ENCODE results near the gene GATA5. TPM values are rescaled to one million over a fixed set of nuclear protein-coding genes. Genes with fewer than 3 reads are reported as not detected.

The GATA5 gene, protein sequence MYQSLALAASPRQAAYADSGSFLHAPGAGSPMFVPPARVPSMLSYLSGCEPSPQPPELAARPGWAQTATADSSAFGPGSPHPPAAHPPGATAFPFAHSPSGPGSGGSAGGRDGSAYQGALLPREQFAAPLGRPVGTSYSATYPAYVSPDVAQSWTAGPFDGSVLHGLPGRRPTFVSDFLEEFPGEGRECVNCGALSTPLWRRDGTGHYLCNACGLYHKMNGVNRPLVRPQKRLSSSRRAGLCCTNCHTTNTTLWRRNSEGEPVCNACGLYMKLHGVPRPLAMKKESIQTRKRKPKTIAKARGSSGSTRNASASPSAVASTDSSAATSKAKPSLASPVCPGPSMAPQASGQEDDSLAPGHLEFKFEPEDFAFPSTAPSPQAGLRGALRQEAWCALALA
- not detected in 2 replicates for total RNA-seq (2014; rRNA removed; shearing (Covaris generic); ENCODE audit: low replicate concordance)

- no peak for DNase-seq (ENCODE audit: low read depth)
- in situ Hi-C loops (cut with HindIII; ENCODE audit: low pct_unique_long_range_greater_than_20kb, low sequenced_read_pairs) = no loop called here
Measured at GRCh38 chr20:62475772-62476055, at the start of gene GATA5. Gene GATA5 (minus strand): TSS chr20:62475995. CDS start chr20:62475521, 474 bp downstream.

- in situ Hi-C loops (cut with HindIII; ENCODE audit: low pct_unique_long_range_greater_than_20kb, low sequenced_read_pairs) = no loop called here
- DNase-seq (ENCODE audit: low read depth) = no peak
Measured at GRCh38 chr20:62525014-62525413, 49.2 kb upstream of the GATA5 start.

- no peak for DNase-seq (ENCODE audit: low read depth)
- in situ Hi-C loops (cut with HindIII; ENCODE audit: low pct_unique_long_range_greater_than_20kb, low sequenced_read_pairs) = no loop called here
Measured at GRCh38 chr20:62524505-62524911, 48.7 kb upstream of the GATA5 start.

DNA sequence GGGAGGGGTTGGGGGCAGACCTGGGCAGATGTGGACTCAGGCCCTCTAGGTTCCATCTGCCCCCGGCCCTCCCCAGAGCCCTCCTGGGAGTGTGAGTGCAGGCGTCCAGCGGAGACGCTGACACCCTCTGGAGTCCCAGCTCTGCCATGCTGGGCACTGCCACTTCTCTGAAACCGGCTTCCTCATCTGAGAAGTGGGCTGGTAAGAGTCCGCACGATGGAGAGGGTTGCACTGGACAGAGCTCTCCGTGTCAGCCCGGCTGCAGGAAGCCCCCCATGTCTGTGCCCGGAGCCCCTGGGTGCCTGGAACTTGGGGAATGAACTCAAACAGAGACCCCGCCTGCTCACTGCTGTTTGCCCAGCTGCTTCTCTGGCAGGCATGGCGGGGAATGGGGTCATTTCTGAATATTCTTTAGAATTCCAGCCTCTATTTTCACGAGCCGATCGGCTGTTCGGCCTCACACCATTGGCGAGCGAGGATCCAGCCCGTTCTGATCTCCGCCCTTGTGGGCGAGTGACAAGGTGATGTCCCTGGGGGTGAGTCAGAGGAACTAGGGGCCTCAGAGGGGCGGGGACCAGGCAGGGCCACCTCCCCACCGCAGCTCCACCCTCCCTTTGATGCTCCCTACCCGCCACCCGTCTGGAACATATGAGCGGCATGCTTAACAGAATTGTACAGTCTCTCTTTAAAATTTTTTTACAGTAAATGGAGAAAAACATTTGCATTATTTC lies 47.8 kb upstream of the GATA5 start:
- in situ Hi-C loops (cut with HindIII; ENCODE audit: low pct_unique_long_range_greater_than_20kb, low sequenced_read_pairs) = no loop called here

DNA sequence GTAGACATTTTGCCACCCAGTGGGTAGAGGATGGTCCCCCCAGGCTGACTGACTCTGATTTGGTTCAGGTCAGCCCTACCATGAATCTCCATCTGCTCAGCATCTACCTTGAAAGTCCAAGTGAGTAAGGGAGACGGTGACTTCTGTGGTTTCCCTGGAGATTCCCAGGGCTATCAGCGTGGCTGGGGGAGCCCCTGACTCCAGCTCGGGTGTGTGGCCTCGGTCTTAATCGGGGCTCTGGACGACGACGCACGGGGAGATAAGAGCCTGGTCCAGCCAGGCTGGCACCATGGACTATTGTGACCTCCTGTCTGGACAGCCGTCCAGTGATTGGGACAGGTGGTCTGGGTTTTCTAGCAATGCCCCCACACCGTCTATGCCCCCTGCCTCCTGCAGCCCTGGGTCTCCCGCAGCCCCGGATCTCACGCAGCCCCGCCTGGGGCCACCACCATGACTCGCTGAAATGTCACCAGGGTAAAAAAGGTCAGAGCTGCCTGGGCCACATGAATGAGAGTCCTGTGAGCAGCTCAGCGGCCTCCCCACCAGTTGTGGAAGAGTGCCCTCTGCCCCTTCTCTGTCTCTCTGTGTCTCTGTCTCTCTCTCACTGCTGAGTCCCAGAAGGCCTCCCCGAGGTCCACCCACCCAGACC lies 47.1 kb upstream of the GATA5 start:
- DNase-seq (ENCODE audit: low read depth) = no peak
- in situ Hi-C loops (cut with HindIII; ENCODE audit: low pct_unique_long_range_greater_than_20kb, low sequenced_read_pairs) = no loop called here

More for the DNA sequence above, 47.8 kb upstream of the GATA5 start:
- peak; percentile 37 for DNase-seq (ENCODE audit: low read depth)

GRCh38 chr20:62519826-62520225 lies 44.0 kb upstream of the GATA5 start:
- no peak for DNase-seq (ENCODE audit: low read depth)
- in situ Hi-C loops (cut with HindIII; ENCODE audit: low pct_unique_long_range_greater_than_20kb, low sequenced_read_pairs) = no loop called here

GRCh38 chr20:62518911-62519310 lies 43.1 kb upstream of the GATA5 start:
- in situ Hi-C loops (cut with HindIII; ENCODE audit: low pct_unique_long_range_greater_than_20kb, low sequenced_read_pairs) = no loop called here
- DNase-seq (ENCODE audit: low read depth) = no peak

- DNase-seq (ENCODE audit: low read depth) = no peak
- in situ Hi-C loops (cut with HindIII; ENCODE audit: low pct_unique_long_range_greater_than_20kb, low sequenced_read_pairs) = no loop called here
Measured at GRCh38 chr20:62517901-62518610, 42.3 kb upstream of the GATA5 start.

- DNase-seq (ENCODE audit: low read depth) = no peak
- in situ Hi-C loops (cut with HindIII; ENCODE audit: low pct_unique_long_range_greater_than_20kb, low sequenced_read_pairs) = no loop called here
Measured at GRCh38 chr20:62517168-62517567, 41.4 kb upstream of the GATA5 start.

GRCh38 chr20:62516338-62516737 lies 40.5 kb upstream of the GATA5 start:
- in situ Hi-C loops (cut with HindIII; ENCODE audit: low pct_unique_long_range_greater_than_20kb, low sequenced_read_pairs) = no loop called here
- no peak for DNase-seq (ENCODE audit: low read depth)

DNA sequence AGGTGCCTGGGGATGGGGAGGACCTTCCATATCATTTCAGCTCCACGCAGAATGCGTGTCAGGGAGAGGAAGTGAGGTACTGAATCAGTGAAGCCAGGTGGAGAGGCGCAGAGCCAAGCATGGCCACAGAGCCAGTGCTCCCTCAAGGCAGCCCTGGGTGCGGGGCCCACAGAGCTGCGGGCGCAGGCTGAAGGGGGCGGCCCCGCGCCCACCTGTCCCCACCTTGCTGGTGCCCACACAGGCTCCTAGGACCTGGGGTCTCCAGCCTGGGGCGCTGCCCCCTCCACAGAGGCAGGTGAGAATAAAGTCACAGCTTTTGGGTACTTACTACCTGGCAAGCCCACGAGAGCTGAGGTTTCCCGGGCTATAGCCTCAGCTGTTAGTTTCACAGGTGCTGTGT lies 40.0 kb upstream of the GATA5 start:
- no peak for DNase-seq (ENCODE audit: low read depth)
- in situ Hi-C loops (cut with HindIII; ENCODE audit: low pct_unique_long_range_greater_than_20kb, low sequenced_read_pairs) = no loop called here

GRCh38 chr20:62515280-62515679 lies 39.5 kb upstream of the GATA5 start:
- no peak for DNase-seq (ENCODE audit: low read depth)
- in situ Hi-C loops (cut with HindIII; ENCODE audit: low pct_unique_long_range_greater_than_20kb, low sequenced_read_pairs) = no loop called here

DNA sequence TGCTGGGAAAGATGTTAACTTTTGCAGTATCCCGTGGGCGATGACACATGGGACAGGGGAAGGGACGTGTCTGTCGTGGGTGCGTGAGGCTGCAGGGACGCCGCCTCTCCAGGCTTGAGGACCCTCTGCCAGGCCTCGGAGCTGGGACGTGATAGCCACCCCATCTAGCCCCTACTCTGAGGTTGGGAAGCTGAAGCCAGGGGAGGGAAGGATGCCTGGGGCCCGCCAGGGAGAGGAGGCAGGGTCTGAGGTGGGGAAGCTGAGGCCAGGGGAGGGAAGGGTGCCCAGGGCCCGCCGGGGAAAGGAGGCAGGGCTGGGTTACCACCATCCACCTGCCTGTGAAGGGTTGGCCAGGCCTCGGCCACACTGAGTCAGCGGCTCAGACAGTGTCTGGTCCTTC lies 38.2 kb upstream of the GATA5 start:
- in situ Hi-C loops (cut with HindIII; ENCODE audit: low pct_unique_long_range_greater_than_20kb, low sequenced_read_pairs) = no loop called here
- no peak for DNase-seq (ENCODE audit: low read depth)

- no peak for DNase-seq (ENCODE audit: low read depth)
- in situ Hi-C loops (cut with HindIII; ENCODE audit: low pct_unique_long_range_greater_than_20kb, low sequenced_read_pairs) = no loop called here
Measured at GRCh38 chr20:62511915-62512610, 36.3 kb upstream of the GATA5 start.

DNA sequence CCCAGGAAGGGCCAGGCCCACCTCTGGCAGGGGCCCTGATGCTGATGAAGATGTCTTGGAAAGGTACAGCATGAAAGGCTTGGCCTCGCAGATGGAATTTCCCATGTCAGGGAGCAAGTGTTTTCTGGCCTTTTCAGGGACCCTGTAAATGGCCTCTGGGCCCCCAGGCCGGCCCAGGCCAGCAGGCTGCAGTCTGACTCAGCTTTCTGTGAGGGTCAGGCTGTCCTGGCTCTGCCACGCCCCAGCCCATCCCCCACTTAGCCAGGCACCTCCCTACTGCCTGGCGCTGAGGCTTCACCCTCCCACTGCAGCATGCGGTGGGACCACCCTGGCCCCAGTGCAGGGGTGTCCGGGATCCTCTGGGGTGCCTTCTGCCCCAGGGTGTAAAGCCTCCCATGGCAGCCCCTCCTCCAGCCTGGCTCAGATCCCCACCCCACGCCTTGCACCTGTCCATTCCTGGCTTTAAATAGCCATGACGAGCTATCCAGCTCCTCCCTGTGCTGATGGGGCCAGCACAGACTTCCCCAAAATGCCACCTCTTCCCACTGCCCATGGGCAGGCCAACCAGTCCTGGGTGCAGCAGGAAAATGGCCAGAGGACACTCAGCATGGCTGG lies 35.6 kb upstream of the GATA5 start:
- in situ Hi-C loops (cut with HindIII; ENCODE audit: low pct_unique_long_range_greater_than_20kb, low sequenced_read_pairs) = no loop called here
- no peak for DNase-seq (ENCODE audit: low read depth)

- in situ Hi-C loops (cut with HindIII; ENCODE audit: low pct_unique_long_range_greater_than_20kb, low sequenced_read_pairs) = no loop called here
- no peak for DNase-seq (ENCODE audit: low read depth)
Measured at GRCh38 chr20:62508641-62509051, 32.9 kb upstream of the GATA5 start.

GRCh38 chr20:62507991-62508640 lies 32.3 kb upstream of the GATA5 start:
- no peak for DNase-seq (ENCODE audit: low read depth)

More at GRCh38 chr20:62507991-62508640, 32.3 kb upstream of the GATA5 start:
- in situ Hi-C loops (cut with HindIII; ENCODE audit: low pct_unique_long_range_greater_than_20kb, low sequenced_read_pairs) = no loop called here
